Mesenchymal stem cell (in vitro differentiated cells and primary cell): Measurements from ENCODE around the gene RERG.

Source experiments
- DNase-seq: peaks from one replicate; pipeline ENCODE4 v3.0.0-alpha.2; 2013
- H2AFZ ChIP-seq: one replicate; pipeline ENCODE4 v1.6.1; 2013; ENCODE audit warnings: low read depth, mild to moderate bottlenecking, control low read depth, inconsistent platforms, low read length, moderate library complexity
- H2AK5ac ChIP-seq: 2 replicates; pipeline ENCODE4 v1.6.1; 2013; ENCODE audit warnings: low read length, moderate library complexity, mild to moderate bottlenecking, inconsistent platforms; ENCODE audit not compliant: severe bottlenecking
- H2BK120ac ChIP-seq: one replicate; pipeline ENCODE4 v1.6.1; 2013; ENCODE audit warnings: low read depth, mild to moderate bottlenecking, inconsistent platforms, low read length, moderate library complexity
- H2BK12ac ChIP-seq, 2 experiments: one replicate each; pipeline ENCODE4 v1.6.1; 2013; ENCODE audit warnings: inconsistent platforms in 2 of 2, low read length in 2 of 2, mild to moderate bottlenecking in 2 of 2, moderate library complexity in 2 of 2, control low read depth in 1 of 2
- H2BK15ac ChIP-seq: one replicate; pipeline ENCODE4 v1.6.1; 2013; ENCODE audit warnings: mild to moderate bottlenecking, low read depth, inconsistent platforms; ENCODE audit not compliant: poor library complexity, severe bottlenecking
- H2BK5ac ChIP-seq: 2 replicates; pipeline ENCODE4 v1.6.1; 2013; ENCODE audit warnings: low read depth, mild to moderate bottlenecking, low read length, control low read depth, inconsistent platforms; ENCODE audit not compliant: poor library complexity, severe bottlenecking
- H3K14ac ChIP-seq, 2 experiments: one replicate each; pipeline ENCODE4 v1.6.1; 2013; ENCODE audit warnings: inconsistent platforms in 2 of 2, low read length in 2 of 2, control low read depth in 1 of 2, mild to moderate bottlenecking in 1 of 2, moderate library complexity in 1 of 2
- H3K18ac ChIP-seq, 2 experiments: one replicate each; pipeline ENCODE4 v1.6.1; 2013; ENCODE audit warnings: inconsistent platforms in 2 of 2, low read length in 2 of 2, control low read depth in 1 of 2, low read depth in 1 of 2, mild to moderate bottlenecking in 1 of 2
- H3K23ac ChIP-seq, 2 experiments: one replicate each; pipeline ENCODE4 v1.6.1; 2013; ENCODE audit warnings: inconsistent platforms in 2 of 2, low read length in 2 of 2, mild to moderate bottlenecking in 2 of 2, moderate library complexity in 2 of 2, control low read depth in 1 of 2
- H3K27ac ChIP-seq: 2 replicates; pipeline ENCODE4 v1.5.1; 2013; ENCODE audit warnings: mild to moderate bottlenecking, moderate library complexity, low read length, control low read depth, inconsistent platforms; ENCODE audit not compliant: poor library complexity, severe bottlenecking
- H3K27me3 ChIP-seq, 2 experiments: 2 replicates each; pipeline versions ENCODE4 v1.6.1 to v1.7.0; 2013; ENCODE audit warnings: low read length in 2 of 2, mild to moderate bottlenecking in 2 of 2, moderate library complexity in 2 of 2, control low read depth in 1 of 2, inconsistent platforms in 1 of 2; ENCODE audit not compliant: control insufficient read depth in 1 of 2, insufficient read depth in 1 of 2
- H3K36me3 ChIP-seq, 2 experiments: 2 replicates each; pipeline versions ENCODE4 v1.6.1 to v1.7.0; 2013; ENCODE audit warnings: low read length in 2 of 2, control low read depth in 1 of 2, inconsistent platforms in 1 of 2, low read depth in 1 of 2, mild to moderate bottlenecking in 1 of 2; ENCODE audit not compliant: insufficient read depth in 2 of 2, control insufficient read depth in 1 of 2
- H3K4ac ChIP-seq, 2 experiments: one replicate each; pipeline ENCODE4 v1.6.1; 2013; ENCODE audit warnings: inconsistent platforms in 2 of 2, low read length in 2 of 2, mild to moderate bottlenecking in 2 of 2, moderate library complexity in 2 of 2, control low read depth in 1 of 2, low read depth in 1 of 2
- H3K4me1 ChIP-seq: 2 replicates; pipeline ENCODE4 v1.6.1; 2013; ENCODE audit warnings: low read depth, low read length, control low read depth; ENCODE audit not compliant: control insufficient read depth, insufficient read depth
- H3K4me2 ChIP-seq: 2 replicates; pipeline ENCODE4 v1.6.1; 2013; ENCODE audit warnings: low read length, mild to moderate bottlenecking, inconsistent platforms; ENCODE audit not compliant: poor library complexity, severe bottlenecking
- H3K4me3 ChIP-seq, 2 experiments: 2 replicates each; pipeline versions ENCODE4 v1.5.1 to v1.7.0; 2013; ENCODE audit warnings: low read length in 2 of 2, mild to moderate bottlenecking in 2 of 2, control low read depth in 1 of 2, low read depth in 1 of 2; ENCODE audit not compliant: insufficient read depth in 1 of 2
- H3K79me1 ChIP-seq: replicated peaks from 2 replicates; pipeline ENCODE4 v1.6.1; 2013; ENCODE audit warnings: mild to moderate bottlenecking, control low read depth, low read length, inconsistent platforms; ENCODE audit not compliant: poor library complexity, severe bottlenecking
- H3K9ac ChIP-seq: 2 replicates; pipeline ENCODE4 v1.7.0; 2013; ENCODE audit warnings: mild to moderate bottlenecking, low read length, moderate library complexity
- H3K9me3 ChIP-seq: 2 replicates; pipeline ENCODE4 v1.7.0; 2013; ENCODE audit warnings: mild to moderate bottlenecking, low read length; ENCODE audit not compliant: control insufficient read depth
- H4K8ac ChIP-seq: one replicate; pipeline ENCODE4 v1.6.1; 2013; ENCODE audit warnings: inconsistent platforms, mild to moderate bottlenecking, low read length, moderate library complexity
- H4K91ac ChIP-seq: one replicate; pipeline ENCODE4 v1.6.1; 2013; ENCODE audit warnings: mild to moderate bottlenecking, low read length, inconsistent platforms
- WGBS: methylation state at CpG from one replicate; pipeline ENCODE4 v1.1.7; 2013; ENCODE audit warnings: mixed read lengths; 5-methylcytosine and 5-hydroxymethylcytosine counted together

RERG gene

DNA sequence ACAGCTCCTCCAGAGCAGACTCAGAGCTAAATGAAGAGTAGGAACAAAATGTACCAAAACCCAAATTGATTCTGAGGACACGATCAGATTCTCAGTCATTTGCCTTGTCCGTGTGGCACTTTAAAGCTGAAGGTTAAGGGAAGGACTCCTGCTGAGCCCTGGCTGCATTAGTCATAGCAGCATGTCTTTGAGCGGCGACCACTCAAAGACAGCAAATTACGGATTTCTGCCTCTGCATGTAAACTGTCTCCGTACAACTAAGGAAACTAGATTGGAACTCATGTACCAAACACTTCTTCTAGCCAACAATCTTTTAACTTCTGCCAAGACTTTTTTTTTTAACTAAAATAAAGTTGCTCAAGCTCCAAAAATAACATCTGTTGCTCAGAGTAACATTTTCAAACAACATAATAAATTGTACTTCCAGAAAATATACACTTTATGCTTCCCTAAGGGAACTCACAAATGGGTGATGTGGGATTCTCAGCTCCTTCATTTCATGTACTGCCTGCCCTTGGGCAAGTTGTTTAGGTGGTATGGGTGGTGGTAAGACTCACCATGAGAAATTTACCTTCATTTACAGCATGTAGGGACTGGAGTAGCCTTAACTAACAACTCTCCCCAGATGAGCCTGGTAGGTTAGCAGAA lies 56.1 kb downstream of the RERG start:
- no peaks in the 10 kb centered on the region for H3K36me3 ChIP-seq
- no peak overlapping the region for H2BK120ac ChIP-seq
- H3K4me2 ChIP-seq = peak overlapping the region; percentile 8
- no peak overlapping the region for H3K4ac ChIP-seq
- H3K9ac ChIP-seq = peak overlapping the region; percentile 33
- H4K91ac ChIP-seq = no peak overlapping the region
- no peak overlapping the region for H2BK5ac ChIP-seq
- no peak overlapping the region for H2BK15ac ChIP-seq
- no peaks in the 10 kb centered on the region for H3K27me3 ChIP-seq
- no peaks in the 10 kb centered on the region for H3K79me1 ChIP-seq
- 3% methylated on average over 6 of the region's 6 CpGs for WGBS
- no peak overlapping the region for H3K18ac ChIP-seq
- H3K23ac ChIP-seq = no peak overlapping the region
- H4K8ac ChIP-seq = no peak overlapping the region
- no peak overlapping the region for H2AFZ ChIP-seq
- no peaks in the 10 kb centered on the region for H3K9me3 ChIP-seq
- no peak overlapping the region for H3K4me3 ChIP-seq
- H3K27ac ChIP-seq = peak overlapping the region; percentile 27
- no peak overlapping the region for H2AK5ac ChIP-seq
- peaks cover 6% of the 10 kb centered on the region for H3K4me1 ChIP-seq
- no peak overlapping the region for H3K14ac ChIP-seq
- peak; percentile 72 for DNase-seq
- H2BK12ac ChIP-seq = no peak overlapping the region

DNA sequence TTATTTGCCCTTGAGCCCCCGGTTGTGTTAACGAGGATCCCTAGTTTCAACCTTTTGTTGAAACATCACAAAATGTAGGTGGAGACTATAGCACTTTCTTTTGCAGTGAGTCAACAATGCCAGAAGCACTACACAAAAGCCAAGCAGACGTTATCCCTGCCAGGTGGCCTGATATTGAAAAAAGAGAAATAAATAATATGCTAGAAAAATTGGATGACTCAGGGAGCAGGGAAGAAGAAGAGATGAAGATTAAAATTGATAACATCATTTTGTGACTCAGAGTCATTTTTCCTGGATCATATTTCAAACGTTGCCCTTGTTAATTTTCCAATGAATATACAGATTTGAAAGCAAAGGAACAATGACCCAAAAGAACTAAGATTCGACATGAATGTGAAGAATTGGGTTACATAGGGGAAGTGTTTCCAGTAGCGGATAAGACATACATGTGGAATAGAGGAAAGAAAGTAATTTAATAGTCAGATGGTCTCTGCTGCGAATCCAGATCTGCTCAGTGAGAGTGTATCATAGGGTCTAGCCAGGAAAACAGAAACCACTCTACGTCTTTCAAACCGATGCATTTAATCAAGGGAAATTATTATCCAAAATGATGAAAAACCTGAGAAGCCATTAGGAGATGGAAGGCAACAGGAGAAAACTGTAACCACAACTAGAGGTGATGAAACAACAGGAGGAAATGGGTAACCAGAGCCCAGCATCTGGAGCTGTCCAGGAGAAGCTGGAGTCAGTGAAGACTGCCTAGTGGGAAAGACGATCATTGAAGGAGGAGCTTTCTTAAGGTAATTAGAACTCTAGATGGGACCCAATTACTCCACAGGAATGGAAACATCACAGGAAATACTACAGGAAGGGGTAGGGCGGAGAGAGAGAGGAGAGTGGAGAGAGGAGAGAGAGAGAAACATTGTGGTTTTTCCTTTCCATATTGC lies 57.9 kb downstream of the RERG start:
- peak overlapping the region; percentile 29 for H3K9ac ChIP-seq
- H3K4ac ChIP-seq = no peak overlapping the region
- no peak overlapping the region for H3K23ac ChIP-seq
- no peaks in the 10 kb centered on the region for H3K36me3 ChIP-seq
- no peaks in the 10 kb centered on the region for H3K27me3 ChIP-seq
- H3K27ac ChIP-seq = no peak overlapping the region
- no peak overlapping the region for H2AK5ac ChIP-seq
- peak; percentile 33 for DNase-seq
- no peak overlapping the region for H2BK120ac ChIP-seq
- no peak overlapping the region for H3K14ac ChIP-seq
- no peaks in the 10 kb centered on the region for H3K79me1 ChIP-seq
- H4K8ac ChIP-seq = no peak overlapping the region
- no peak overlapping the region for H3K18ac ChIP-seq
- H2BK5ac ChIP-seq = no peak overlapping the region
- H2BK12ac ChIP-seq = no peak overlapping the region
- no peak overlapping the region for H3K4me3 ChIP-seq
- H3K9me3 ChIP-seq = no peaks in the 10 kb centered on the region
- no peak overlapping the region for H2BK15ac ChIP-seq
- peaks cover 3% of the 10 kb centered on the region for H3K4me1 ChIP-seq
- H4K91ac ChIP-seq = no peak overlapping the region
- no peak overlapping the region for H3K4me2 ChIP-seq
- H2AFZ ChIP-seq = no peak overlapping the region
- 98% methylated on average over 10 of the region's 11 CpGs for WGBS

DNA sequence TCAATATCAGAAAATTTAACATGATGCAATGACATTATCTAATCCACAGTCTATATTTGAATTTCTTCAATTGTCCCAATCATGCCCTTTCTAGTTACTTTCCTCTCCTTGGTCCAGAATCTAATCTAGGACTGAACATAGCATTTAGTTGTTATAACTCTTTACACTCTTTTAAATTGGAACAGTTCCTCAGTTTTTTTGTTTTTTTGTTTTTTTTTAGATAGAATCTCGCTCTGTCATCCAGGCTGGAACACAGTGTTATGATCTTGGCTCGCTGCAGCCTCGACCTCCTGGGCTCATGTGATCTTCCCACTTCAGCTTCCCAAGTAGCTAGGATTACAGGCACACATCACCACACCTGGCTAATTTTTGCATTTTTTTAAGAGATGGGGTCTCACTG lies 63.1 kb downstream of the RERG start:
- DNase-seq = no peak
- H2BK120ac ChIP-seq = no peak overlapping the region
- H3K36me3 ChIP-seq = no peaks in the 10 kb centered on the region
- peak overlapping the region in 1 of 2 experiments; percentile 73 for H2BK12ac ChIP-seq
- no peak overlapping the region for H2AFZ ChIP-seq
- H3K79me1 ChIP-seq = no peaks in the 10 kb centered on the region
- no peaks in the 10 kb centered on the region for H3K4me1 ChIP-seq
- no peak overlapping the region for H3K27ac ChIP-seq
- no peak overlapping the region for H3K9ac ChIP-seq
- WGBS = 81% methylated on average over 3 of the region's 3 CpGs
- H3K14ac ChIP-seq = no peak overlapping the region
- H4K91ac ChIP-seq = no peak overlapping the region
- peak overlapping the region in 1 of 2 experiments; percentile 20 for H3K4ac ChIP-seq
- peak overlapping the region in 1 of 2 experiments; percentile 19 for H3K18ac ChIP-seq
- H2BK5ac ChIP-seq = no peak overlapping the region
- H4K8ac ChIP-seq = no peak overlapping the region
- no peak overlapping the region for H3K4me3 ChIP-seq
- no peaks in the 10 kb centered on the region for H3K27me3 ChIP-seq
- no peak overlapping the region for H2AK5ac ChIP-seq
- no peak overlapping the region for H2BK15ac ChIP-seq
- H3K4me2 ChIP-seq = no peak overlapping the region
- no peaks in the 10 kb centered on the region for H3K9me3 ChIP-seq
- no peak overlapping the region for H3K23ac ChIP-seq

DNA sequence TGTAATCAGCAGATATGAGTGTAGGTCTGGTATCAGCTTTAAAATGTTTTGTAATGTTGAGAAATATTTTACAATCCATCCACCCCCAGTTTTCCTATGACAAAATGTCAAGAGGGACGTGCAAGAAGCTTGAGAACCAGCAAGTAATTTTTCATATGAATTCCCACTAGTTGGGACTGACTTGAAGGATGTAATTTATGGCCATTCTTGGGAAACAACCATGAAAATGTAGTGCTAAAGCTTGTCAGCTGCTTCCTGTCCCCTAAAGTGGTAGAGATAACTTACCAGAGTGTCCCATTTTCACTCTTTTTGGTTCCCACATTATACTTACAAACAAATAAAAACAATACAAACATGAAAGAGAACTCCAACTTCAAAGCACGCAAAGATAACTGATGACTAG lies 63.9 kb downstream of the RERG start:
- H3K27me3 ChIP-seq = no peaks in the 10 kb centered on the region
- WGBS = 0% methylated on average over 1 of the region's 2 CpGs
- H3K4ac ChIP-seq = no peak overlapping the region
- H2BK15ac ChIP-seq = no peak overlapping the region
- H3K4me3 ChIP-seq = no peak overlapping the region
- no peaks in the 10 kb centered on the region for H3K9me3 ChIP-seq
- H2AK5ac ChIP-seq = no peak overlapping the region
- no peak overlapping the region for H3K4me2 ChIP-seq
- no peak overlapping the region for H3K14ac ChIP-seq
- no peak overlapping the region for H3K9ac ChIP-seq
- no peak overlapping the region for H3K27ac ChIP-seq
- no peak overlapping the region for H3K18ac ChIP-seq
- no peak overlapping the region for H2AFZ ChIP-seq
- peak; percentile 75 for DNase-seq
- no peak overlapping the region for H2BK5ac ChIP-seq
- no peaks in the 10 kb centered on the region for H3K36me3 ChIP-seq
- no peak overlapping the region for H4K8ac ChIP-seq
- no peak overlapping the region for H2BK120ac ChIP-seq
- no peaks in the 10 kb centered on the region for H3K79me1 ChIP-seq
- no peak overlapping the region for H4K91ac ChIP-seq
- no peak overlapping the region for H3K23ac ChIP-seq
- H2BK12ac ChIP-seq = no peak overlapping the region
- H3K4me1 ChIP-seq = no peaks in the 10 kb centered on the region
